HepG2 (cell line): ENCODE data around the gene HYAL1. TPM values are rescaled to one million over a fixed set of nuclear protein-coding genes. Genes with fewer than 3 reads are reported as not detected.

Experiments used
- ARNTL ChIP-seq: sonication (generic); formaldehyde crosslinking; IDR thresholded peaks from 2 replicates; pipeline ENCODE4 v1.4.0; 2020; ENCODE audit warnings: mild to moderate bottlenecking, missing genetic modification reagents
- BATF2 ChIP-seq: sonication (generic); formaldehyde crosslinking; IDR thresholded peaks from 2 replicates; pipeline ENCODE4 v1.8.0; 2022; ENCODE audit warnings: mild to moderate bottlenecking, missing genetic modification reagents, moderate library complexity
- CCAR2 ChIP-seq: fragments of 200-400 bp; formaldehyde crosslinking; optimal IDR thresholded peaks from 2 replicates; pipeline ENCODE3; 2018; ENCODE audit warnings: low read depth, mild to moderate bottlenecking, low read length, moderate library complexity
- CREBL2 ChIP-seq: sonication (generic); formaldehyde crosslinking; IDR thresholded peaks from 2 replicates; pipeline ENCODE4 v1.8.1; 2023; ENCODE audit warnings: missing genetic modification reagents, mild to moderate bottlenecking, borderline replicate concordance
- GATAD2A ChIP-seq: IDR thresholded peaks from 2 replicates; pipeline ENCODE4 v1.6.1; 2016
- PAXIP1 ChIP-seq: sonication (generic); formaldehyde crosslinking; conservative IDR thresholded peaks from 2 replicates; pipeline ENCODE4 v1.4.0; 2020; ENCODE audit warnings: mild to moderate bottlenecking, missing genetic modification reagents, moderate library complexity
- ZBTB7A ChIP-seq: sonication (generic); formaldehyde crosslinking; IDR thresholded peaks from 2 replicates; pipeline ENCODE4 v1.8.0; 2022; ENCODE audit warnings: mild to moderate bottlenecking, missing genetic modification reagents
- ZHX1 ChIP-seq: sonication (generic); formaldehyde crosslinking; IDR thresholded peaks from 2 replicates; pipeline ENCODE4 v1.8.1; 2022; ENCODE audit warnings: low read depth, mild to moderate bottlenecking, missing genetic modification reagents
- ZNF274 ChIP-seq: sonication (generic); formaldehyde crosslinking; IDR thresholded peaks from 2 replicates; pipeline ENCODE4 v1.5.1; 2020; ENCODE audit warnings: mild to moderate bottlenecking, missing genetic modification reagents
- ZNF350 ChIP-seq: sonication (generic); formaldehyde crosslinking; IDR thresholded peaks from 2 replicates; pipeline ENCODE4 v1.4.0; 2020; ENCODE audit warnings: mild to moderate bottlenecking, low read depth, missing genetic modification reagents, borderline replicate concordance
- ZNF407 ChIP-seq: sonication (generic); formaldehyde crosslinking; IDR thresholded peaks from one replicate; pipeline ENCODE4 v1.5.1; 2020; ENCODE audit warnings: mild to moderate bottlenecking, missing genetic modification reagents; ENCODE audit errors: not compliant biosample characterization
- ZNF674 ChIP-seq: sonication (generic); formaldehyde crosslinking; IDR thresholded peaks from 2 replicates; pipeline ENCODE4 v1.5.0; 2020; ENCODE audit warnings: low read depth, mild to moderate bottlenecking, missing genetic modification reagents
- polyA plus RNA-seq, 8 experiments: library from polyadenylated mRNA; depleted of rRNA in 3 of 8; stranded (reverse) in 7 of 8; unstranded in 1 of 8; fragments of >200 nt; fragmentation: Illumina TruSeq in 4 of 8; extraction: Trizol in 4 of 8; gene quantifications; 2 replicates each; pipeline versions ENCODE4 v1.2.1 to v1.2.3, GENCODE V29; 2011 to 2016; ENCODE audit warnings: low read depth in 4 of 8, missing spikeins in 1 of 8, mixed read lengths in 1 of 8; ENCODE audit not compliant: insufficient read depth in 1 of 8
- total RNA-seq, 5 experiments: library from RNA; depleted of rRNA; stranded (reverse); fragments of >200 nt; fragmentation: Illumina TruSeq; extraction: Trizol; gene quantifications; 2 replicates each; pipeline ENCODE4 v1.2.3, GENCODE V29; 2016; ENCODE audit warnings: low read depth in 1 of 5

The HYAL1 gene
- total and polyA plus RNA-seq, 2 of the 13 experiments (the other 11 are each of a cell fraction or from before 2014, with no cell fraction given) = 76.5 to 193 TPM

- TF ChIP-seq ZNF407 (CRISPR knock-in tag) (peak; percentile 89), ZNF350 (CRISPR knock-in tag) (peak; percentile 98), GATAD2A (peak; percentile 62), CCAR2 (no peak), ZNF674 (CRISPR knock-in tag) (no peak), PAXIP1 (peak; percentile 31; the same call in 1 of the 2 replicates), BATF2 (CRISPR knock-in tag) (peak; percentile 83; the same call in 1 of the 2 replicates), ZNF274 (CRISPR knock-in tag) (peak; percentile 97), ZHX1 (CRISPR knock-in tag) (peak; percentile 73; the same call in 1 of the 2 replicates), ZBTB7A (peak; percentile 88), ARNTL (CRISPR knock-in tag) (peak; percentile 58), CREBL2 (peak; percentile 91; the same call in 1 of the 2 replicates)
Measured at GRCh38 chr3:50350527-50351322, 47.4 kb upstream of the HYAL1 start, which contains the start of the genes CYB561D2 and NPRL2 (continued).
